ENCODE data around the gene MTARC2.

The MTARC2 gene

DNA sequence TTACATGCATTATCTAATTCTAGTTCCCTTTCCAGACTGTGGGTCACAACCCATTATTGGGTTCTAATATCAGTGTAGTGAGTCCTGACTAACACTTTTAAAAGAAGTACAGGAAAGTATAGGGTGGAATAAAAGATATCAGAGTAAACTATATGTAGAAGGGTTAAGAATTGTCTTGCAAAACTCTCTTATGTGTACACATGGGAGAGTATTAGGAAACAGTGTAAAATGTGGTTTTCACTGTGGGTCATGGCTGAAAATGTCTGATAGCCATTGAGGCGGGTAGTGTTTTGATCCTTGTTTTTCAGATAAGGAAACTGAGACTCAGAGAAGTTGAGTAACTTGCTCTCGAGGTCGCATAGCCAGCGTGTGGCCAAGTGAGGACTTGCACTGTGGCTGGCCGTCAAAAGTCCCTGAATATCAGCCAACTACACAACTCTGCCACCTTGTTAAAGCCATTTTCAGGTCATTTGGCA lies 20.0 kb downstream of the MTARC2 start:
- no peaks in the 10 kb centered on the region for H3K9me3 ChIP-seq (ENCODE audit: insufficient read depth, low read length)
- H3F3A ChIP-seq (ENCODE audit: insufficient read depth): no peaks in the 10 kb centered on the region
- H2AFZ ChIP-seq (ENCODE audit: low read depth, low read length, severe bottlenecking): no peak overlapping the region
- no peaks in the 10 kb centered on the region for H3K79me2 ChIP-seq (ENCODE audit: insufficient read depth, low read length)
- no peaks in the 10 kb centered on the region for H3K36me3 ChIP-seq (ENCODE audit: low read length)
- H3K27ac ChIP-seq (ENCODE audit: low read depth, low read length): no peak overlapping the region
- H3K9ac ChIP-seq (ENCODE audit: low read length): no peak overlapping the region
- no peak overlapping the region for H3K4me3 ChIP-seq (ENCODE audit: insufficient read depth, low read length, poor library complexity, severe bottlenecking)
- TF ChIP-seq, protein P1, sequence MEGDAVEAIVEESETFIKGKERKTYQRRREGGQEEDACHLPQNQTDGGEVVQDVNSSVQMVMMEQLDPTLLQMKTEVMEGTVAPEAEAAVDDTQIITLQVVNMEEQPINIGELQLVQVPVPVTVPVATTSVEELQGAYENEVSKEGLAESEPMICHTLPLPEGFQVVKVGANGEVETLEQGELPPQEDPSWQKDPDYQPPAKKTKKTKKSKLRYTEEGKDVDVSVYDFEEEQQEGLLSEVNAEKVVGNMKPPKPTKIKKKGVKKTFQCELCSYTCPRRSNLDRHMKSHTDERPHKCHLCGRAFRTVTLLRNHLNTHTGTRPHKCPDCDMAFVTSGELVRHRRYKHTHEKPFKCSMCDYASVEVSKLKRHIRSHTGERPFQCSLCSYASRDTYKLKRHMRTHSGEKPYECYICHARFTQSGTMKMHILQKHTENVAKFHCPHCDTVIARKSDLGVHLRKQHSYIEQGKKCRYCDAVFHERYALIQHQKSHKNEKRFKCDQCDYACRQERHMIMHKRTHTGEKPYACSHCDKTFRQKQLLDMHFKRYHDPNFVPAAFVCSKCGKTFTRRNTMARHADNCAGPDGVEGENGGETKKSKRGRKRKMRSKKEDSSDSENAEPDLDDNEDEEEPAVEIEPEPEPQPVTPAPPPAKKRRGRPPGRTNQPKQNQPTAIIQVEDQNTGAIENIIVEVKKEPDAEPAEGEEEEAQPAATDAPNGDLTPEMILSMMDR (IDR thresholded peaks at IDR 0.05; ENCODE audit: insufficient read depth, low read length, poor library complexity, severe bottlenecking): no peak
- TF ChIP-seq EZH2phosphoT487 (conservative IDR thresholded peaks at IDR 0.05; ENCODE audit: low read length): no peak
- no peak overlapping the region for H3K4me2 ChIP-seq (ENCODE audit: low read depth, low read length, poor library complexity, severe bottlenecking)
- no peaks in the 10 kb centered on the region for H3K27me3 ChIP-seq (ENCODE audit: low read length)
- H4K20me1 ChIP-seq (ENCODE audit: low read depth, low read length): no peaks in the 10 kb centered on the region
- H3K9me2 ChIP-seq (replicated peaks; ENCODE audit: insufficient read depth, low read length): no peaks in the 10 kb centered on the region

DNA sequence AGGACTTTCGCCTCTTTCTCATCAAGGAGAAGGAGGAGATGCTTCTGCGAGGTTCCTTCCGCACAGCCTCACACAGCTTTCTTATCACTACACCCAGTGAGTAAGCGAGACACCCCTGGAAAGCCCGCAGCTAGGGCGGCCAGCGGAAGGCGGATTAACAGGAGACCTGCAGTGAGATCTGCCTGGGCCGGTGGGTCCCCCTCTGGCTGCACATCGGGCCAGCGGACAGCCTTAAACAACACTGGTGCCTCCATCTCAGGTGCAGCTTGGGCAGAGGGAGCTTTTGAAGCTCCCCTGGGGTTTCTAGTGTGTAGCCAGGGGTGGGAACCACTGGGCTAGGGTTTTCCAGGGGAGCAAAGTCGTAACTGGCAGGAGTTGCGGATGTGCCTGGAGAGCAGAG lies 21.1 kb downstream of the MTARC2 start:
- Histone ChIP-seq H3K4me3 (ENCODE audit: insufficient read depth, low read length, poor library complexity, severe bottlenecking) (no peak overlapping the region), H3F3A (ENCODE audit: insufficient read depth) (no peaks in the 10 kb centered on the region), H3K27me3 (ENCODE audit: low read length) (no peaks in the 10 kb centered on the region), H3K9ac (ENCODE audit: low read length) (no peak overlapping the region), H3K4me2 (ENCODE audit: low read depth, low read length, poor library complexity, severe bottlenecking) (no peak overlapping the region), H3K36me3 (ENCODE audit: low read length) (no peaks in the 10 kb centered on the region), H3K27ac (ENCODE audit: low read depth, low read length) (no peak overlapping the region), H2AFZ (ENCODE audit: low read depth, low read length, severe bottlenecking) (no peak overlapping the region), H3K79me2 (ENCODE audit: insufficient read depth, low read length) (no peaks in the 10 kb centered on the region), H4K20me1 (ENCODE audit: low read depth, low read length) (no peaks in the 10 kb centered on the region), H3K9me2 (replicated peaks; ENCODE audit: insufficient read depth, low read length) (no peaks in the 10 kb centered on the region), H3K9me3 (ENCODE audit: insufficient read depth, low read length) (no peaks in the 10 kb centered on the region)
- TF ChIP-seq, protein P1 (IDR thresholded peaks at IDR 0.05; ENCODE audit: insufficient read depth, low read length, poor library complexity, severe bottlenecking): no peak
- TF ChIP-seq EZH2phosphoT487 (conservative IDR thresholded peaks at IDR 0.05; ENCODE audit: low read length): no peak

DNA sequence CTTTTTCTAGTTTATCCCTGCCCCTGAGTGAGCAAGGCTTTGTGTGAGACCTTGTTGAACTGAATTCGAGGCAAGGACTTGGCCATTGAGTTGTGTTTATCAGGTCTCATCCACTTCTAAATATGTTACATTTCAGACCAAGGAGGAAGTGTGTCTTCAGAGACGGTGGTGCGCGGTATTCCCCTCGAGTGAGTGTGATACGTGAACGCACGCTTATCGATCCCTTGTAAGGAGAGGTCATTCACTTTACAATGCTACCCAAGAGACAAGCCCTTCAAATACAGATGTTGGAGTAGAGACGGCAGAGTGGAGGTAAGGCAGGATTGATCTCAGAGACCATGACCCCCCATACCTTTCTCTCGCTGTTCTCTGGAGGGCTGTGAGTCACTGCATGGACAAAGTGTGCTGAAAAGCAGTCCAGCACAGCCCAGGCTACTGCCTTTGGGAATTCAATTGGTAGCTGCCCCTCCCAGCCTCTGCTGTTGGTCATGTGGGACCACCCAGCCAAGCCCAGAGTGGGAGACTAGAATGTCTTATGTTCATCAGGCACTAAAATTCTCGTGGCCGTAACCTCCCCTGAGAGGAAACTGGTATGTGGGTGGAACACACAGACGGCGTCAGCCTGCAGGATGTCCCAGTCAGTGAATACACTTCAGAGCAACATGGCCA lies 22.3 kb downstream of the MTARC2 start:
- Histone ChIP-seq H3F3A (ENCODE audit: insufficient read depth) (no peaks in the 10 kb centered on the region), H3K27ac (ENCODE audit: low read depth, low read length) (no peak overlapping the region), H2AFZ (ENCODE audit: low read depth, low read length, severe bottlenecking) (no peak overlapping the region), H3K9ac (ENCODE audit: low read length) (no peak overlapping the region), H3K4me2 (ENCODE audit: low read depth, low read length, poor library complexity, severe bottlenecking) (no peak overlapping the region), H3K27me3 (ENCODE audit: low read length) (no peaks in the 10 kb centered on the region), H3K9me2 (replicated peaks; ENCODE audit: insufficient read depth, low read length) (no peaks in the 10 kb centered on the region), H3K9me3 (ENCODE audit: insufficient read depth, low read length) (no peaks in the 10 kb centered on the region), H3K36me3 (ENCODE audit: low read length) (no peaks in the 10 kb centered on the region), H3K4me3 (ENCODE audit: insufficient read depth, low read length, poor library complexity, severe bottlenecking) (no peak overlapping the region), H3K79me2 (ENCODE audit: insufficient read depth, low read length) (no peaks in the 10 kb centered on the region), H4K20me1 (ENCODE audit: low read depth, low read length) (no peaks in the 10 kb centered on the region)
- TF ChIP-seq, protein P1 (IDR thresholded peaks at IDR 0.05; ENCODE audit: insufficient read depth, low read length, poor library complexity, severe bottlenecking): no peak
- no peak for TF ChIP-seq EZH2phosphoT487 (conservative IDR thresholded peaks at IDR 0.05; ENCODE audit: low read length)
